Transverse colon (tissue), 4 donors: ENCODE measurements around the gene ST6GAL1. TPM values are rescaled to one million over a fixed set of nuclear protein-coding genes. Genes with fewer than 3 reads are reported as not detected.

Experiments used
- DNase-seq: peaks from one replicate; pipeline ENCODE4 v3.0.0-alpha.2; 2019
- H3K27ac ChIP-seq, 4 donors: fragments of 200-600 bp; sonication (generic); 2 replicates each; pipeline ENCODE4 v1.5.1; 2016 to 2018; ENCODE audit warnings: inconsistent platforms in 4 of 4
- H3K27me3 ChIP-seq: fragments of 200-600 bp; sonication (generic); 2 replicates; pipeline ENCODE4 v1.5.1; 2017; ENCODE audit warnings: inconsistent platforms
- H3K36me3 ChIP-seq, 4 donors: fragments of 200-600 bp; sonication (generic); 2 replicates each; pipeline ENCODE4 v1.5.1; 2017 to 2019; ENCODE audit warnings: inconsistent platforms in 4 of 4
- H3K4me1 ChIP-seq, 4 donors: fragments of 200-600 bp; sonication (generic); 2 replicates each; pipeline ENCODE4 v1.5.1; 2017 to 2020; ENCODE audit warnings: inconsistent platforms in 4 of 4
- H3K4me3 ChIP-seq, 4 donors: fragments of 200-600 bp; sonication (generic); 1 replicate in 1 of 4; 2 replicates in 3 of 4; pipeline versions ENCODE4 v1.5.1 to v1.6.1; 2017 to 2019; ENCODE audit warnings: inconsistent platforms in 4 of 4
- H3K9me3 ChIP-seq, 2 donors: fragments of 200-600 bp; sonication (generic); 2 replicates each; pipeline ENCODE4 v1.5.1; 2017 to 2019; ENCODE audit warnings: inconsistent platforms in 2 of 2
- CTCF ChIP-seq, 5 experiments: fragments of 200-600 bp in 3 of 5; fragments of 450-650 bp in 2 of 5; sonication (generic) in 3 of 5; IDR thresholded peaks; 1 replicate in 2 of 5; 2 replicates in 3 of 5; pipeline ENCODE4 v1.5.1; 2016 to 2017; ENCODE audit warnings: antibody characterized with exemption in 5 of 5, inconsistent platforms in 3 of 5, mild to moderate bottlenecking in 2 of 5, moderate library complexity in 1 of 5
- EP300 ChIP-seq: sonication (generic); formaldehyde crosslinking; IDR thresholded peaks from one replicate; pipeline ENCODE4 v1.6.1; 2017; ENCODE audit warnings: antibody characterized with exemption, low read depth
- POLR2A ChIP-seq: fragments of 450-650 bp; IDR thresholded peaks from one replicate; pipeline ENCODE4 v1.6.1; 2016; ENCODE audit warnings: antibody characterized with exemption, mild to moderate bottlenecking, moderate library complexity
- POLR2AphosphoS5 ChIP-seq, 3 donors: sonication (generic); formaldehyde crosslinking; IDR thresholded peaks; one replicate each; pipeline ENCODE4 v1.6.1; 2016; ENCODE audit warnings: antibody characterized with exemption in 3 of 3
- WGBS, 2 donors: methylation state at CpG; one replicate each; pipeline ENCODE4 v1.1.5; 2018; ENCODE audit warnings: low coverage in 1 of 2; 5-methylcytosine and 5-hydroxymethylcytosine counted together
- in situ Hi-C, 4 donors: fragments of 200-750 bp; cut with MboI; loops; one replicate each; pipeline versions ENCODE4 v1.15.0 to v1.15.1; 2017; ENCODE audit warnings: low sequenced_read_pairs in 3 of 4, low pct_ligation_motif_present in 1 of 4, low pct_unique_long_range_greater_than_20kb in 1 of 4
- intact Hi-C: fragments of 100-400 bp; cut with DNase I; formaldehyde crosslinking; loops from one replicate; pipeline ENCODE4 v1.15.1; 2023; ENCODE audit warnings: low total_unique reads
- total RNA-seq, 4 donors: library from RNA; depleted of rRNA; stranded (reverse); fragments of >200 nt; gene quantifications; one replicate each; pipeline ENCODE4 v1.1.0, GENCODE V29; 2016

ST6GAL1 gene
- total RNA-seq, 4 donors from 2014 or later, result 22.4 to 50.5 (median 31.2) TPM

- H3K9me3 ChIP-seq, result no peaks in the 10 kb centered on the region
- in situ Hi-C loops (no loop called here), intact Hi-C loops (no loop called here)
- DNase-seq, result no peak
- H3K4me1 ChIP-seq, result peaks cover 0 to 14% (median 0%) of the 10 kb centered on the region in 4 donors
- TF ChIP-seq POLR2A (no peak), EP300 (no peak), POLR2AphosphoS5 (IDR thresholded peaks at IDR 0.05) (no peak), CTCF (IDR thresholded peaks at IDR 0.05) (no peak)
- WGBS, 2 donors, result 67 to 71% methylated on average over 1 of the region's 1 CpG
- H3K36me3 ChIP-seq, result no peaks in the 10 kb centered on the region
- H3K27me3 ChIP-seq, result no peaks in the 10 kb centered on the region
- peak overlapping the region in 3 of 4 donors; percentile 35 to 53 (median 39) for H3K27ac ChIP-seq
- H3K4me3 ChIP-seq, result no peak overlapping the region
These were observed 56.5 kb downstream of the ST6GAL1 start for GRCh38 chr3:186986816-186987215.

GRCh38 chr3:186988806-186989205, 58.5 kb downstream of the ST6GAL1 start:
- intact Hi-C loops, result no loop called here
- peaks cover 0 to 8% (median 0%) of the 10 kb centered on the region in 4 donors for H3K4me1 ChIP-seq
- WGBS, 2 donors, result 65 to 86% methylated on average over 3 of the region's 3 CpGs
- H3K27me3 ChIP-seq, result no peaks in the 10 kb centered on the region
- in situ Hi-C loops, result no loop called here
- H3K36me3 ChIP-seq, result no peaks in the 10 kb centered on the region
- H3K4me3 ChIP-seq, result no peak overlapping the region
- TF ChIP-seq EP300, result no peak
- no peak for TF ChIP-seq CTCF (IDR thresholded peaks at IDR 0.05)
- TF ChIP-seq POLR2A, result no peak
- no peak for TF ChIP-seq POLR2AphosphoS5 (IDR thresholded peaks at IDR 0.05)
- peak overlapping the region in 1 of 4 donors; percentile 43 for H3K27ac ChIP-seq
- H3K9me3 ChIP-seq, result no peaks in the 10 kb centered on the region
- DNase-seq, result no peak

- no peak for DNase-seq
- Histone ChIP-seq H3K27me3 (no peaks in the 10 kb centered on the region), H3K36me3 (no peaks in the 10 kb centered on the region), H3K9me3 (no peaks in the 10 kb centered on the region), H3K4me3 (no peak overlapping the region), H3K27ac (peak overlapping the region in 1 of 4 donors; percentile 43), H3K4me1 (peaks cover 0 to 11% (median 0%) of the 10 kb centered on the region in 4 donors)
- 88 to 100% methylated on average over 1 of the region's 1 CpG for WGBS, 2 donors
- intact Hi-C loops (no loop called here), in situ Hi-C loops (no loop called here)
- TF ChIP-seq EP300 (no peak), POLR2AphosphoS5 (IDR thresholded peaks at IDR 0.05) (no peak), CTCF (IDR thresholded peaks at IDR 0.05) (no peak), POLR2A (no peak)
These were observed 59.1 kb downstream of the ST6GAL1 start for GRCh38 chr3:186989429-186989828.

- 100% methylated on average over 2 to 3 of the region's 3 CpGs for WGBS, 2 donors
- Histone ChIP-seq H3K27ac (no peak overlapping the region), H3K4me1 (peaks cover 0 to 11% (median 0%) of the 10 kb centered on the region in 4 donors), H3K9me3 (no peaks in the 10 kb centered on the region), H3K27me3 (no peaks in the 10 kb centered on the region), H3K4me3 (no peak overlapping the region), H3K36me3 (no peaks in the 10 kb centered on the region)
- TF ChIP-seq POLR2AphosphoS5 (IDR thresholded peaks at IDR 0.05) (no peak), EP300 (no peak), CTCF (IDR thresholded peaks at IDR 0.05) (no peak), POLR2A (no peak)
- intact Hi-C loops (no loop called here), in situ Hi-C loops (no loop called here)
- DNase-seq, result no peak
These were observed 60.0 kb downstream of the ST6GAL1 start for GRCh38 chr3:186990277-186990676.
